Activated CD8-positive, alpha-beta T cell treated with anti-CD3 and anti-CD28 coated beads for 36 hours (primary cell): ENCODE measurements around the gene CYP46A1. TPM values are rescaled to one million over a fixed set of nuclear protein-coding genes. Genes with fewer than 3 reads are reported as not detected.

Experiments used
- ATAC-seq: fragments of 200-7000 bp; cut with Tn5 transposase; one replicate; pipeline ENCODE4 v1.10.0; 2021; ENCODE audit warnings: mild to moderate bottlenecking, moderate library complexity
- CTCF ChIA-PET: fragments of 350-600 bp; sonication (Branson Sonifier 250); formaldehyde crosslinking; loops from one replicate; lab custom pipeline; 2021; ENCODE audit warnings: antibody characterized with exemption; lab: Charles Lee
- POLR2A ChIA-PET: fragments of 350-600 bp; sonication (Branson Sonifier 250); formaldehyde crosslinking; loops from one replicate; lab custom pipeline; 2021; ENCODE audit warnings: antibody characterized with exemption; lab: Charles Lee
- DNase-seq: peaks from one replicate; pipeline ENCODE4 v3.0.0-alpha.2; 2020
- H3K27ac Mint-ChIP-seq: one replicate; pipeline ENCODE4 v1.8.0; 2021; ENCODE audit warnings: mild to moderate bottlenecking, mixed read lengths
- H3K27me3 Mint-ChIP-seq: one replicate; pipeline ENCODE4 v1.8.0; 2021; ENCODE audit warnings: mixed read lengths
- H3K36me3 Mint-ChIP-seq: one replicate; pipeline ENCODE4 v1.8.0; 2021; ENCODE audit warnings: low read depth, mixed read lengths
- H3K4me1 Mint-ChIP-seq: one replicate; pipeline ENCODE4 v1.8.0; 2021; ENCODE audit warnings: low read depth, mixed read lengths
- H3K4me3 Mint-ChIP-seq: one replicate; pipeline ENCODE4 v1.8.0; 2021; ENCODE audit warnings: mild to moderate bottlenecking, moderate library complexity, mixed read lengths
- H3K9me3 Mint-ChIP-seq: one replicate; pipeline ENCODE4 v1.8.0; 2021; ENCODE audit warnings: mixed read lengths
- intact Hi-C: fragments of 100-400 bp; cut with micrococcal nuclease; formaldehyde crosslinking; loops from one replicate; pipeline ENCODE4 v1.10.0; 2022
- total RNA-seq, 2 experiments: library from RNA; stranded (reverse); gene quantifications; one replicate each; pipeline ENCODE4 v1.2.3, GENCODE V29; 2021
- TF ChIP-seq, protein P1 (sequence below): fragments of 200-600 bp; IDR thresholded peaks from one replicate; pipeline ENCODE4 v1.8.0; 2022; ENCODE audit warnings: antibody characterized with exemption, mild to moderate bottlenecking

CYP46A1 gene
- total RNA-seq, 2 experiments from 2014 or later = 0.16 to 0.20 TPM

DNA sequence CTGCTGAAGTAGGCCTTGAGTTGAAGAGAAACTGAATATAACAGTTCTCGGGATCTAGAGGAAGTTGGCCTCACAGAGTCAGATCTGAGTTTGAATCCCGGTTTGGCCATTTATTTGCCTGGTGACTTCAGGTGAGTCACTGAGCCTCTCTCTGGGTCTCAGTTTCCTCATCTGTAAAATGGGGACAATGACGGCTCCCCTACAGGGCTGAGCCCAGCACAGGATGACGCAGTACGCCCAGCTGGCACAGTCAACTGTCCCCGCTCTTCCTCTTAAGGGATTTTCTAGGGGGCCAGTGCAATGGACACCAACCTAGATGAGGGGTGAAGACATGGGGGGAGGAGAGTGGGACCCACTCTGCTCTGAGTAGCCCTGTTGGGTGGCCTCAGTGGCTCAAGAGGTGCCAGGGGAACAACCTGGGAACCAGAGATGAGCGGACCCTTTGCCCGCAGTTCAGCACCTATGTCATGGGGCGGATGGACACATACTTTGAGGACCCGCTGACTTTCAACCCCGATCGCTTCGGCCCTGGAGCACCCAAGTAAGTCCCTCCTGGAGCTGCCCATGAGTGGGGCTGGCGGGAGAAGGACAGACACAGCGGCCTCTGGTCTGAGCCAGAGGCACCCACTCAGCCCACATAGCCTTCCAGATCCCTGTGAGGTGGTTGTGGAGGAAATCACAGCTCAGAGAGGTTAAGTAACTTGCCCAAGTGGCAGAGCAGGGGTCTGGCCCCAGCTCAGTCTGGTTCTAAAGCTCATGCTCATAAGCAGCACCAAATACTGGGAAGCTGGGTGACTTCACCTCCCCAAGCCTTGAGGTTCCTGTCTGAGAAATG, 41.1 kb downstream of the CYP46A1 start:
- H3K4me3 Mint-ChIP-seq = no peak overlapping the region
- no peaks in the 10 kb centered on the region for H3K4me1 Mint-ChIP-seq
- ChIA-PET CTCF (interaction anchor here (1.0 kb wide), 1 partner anchor 161 kb away, joined by 4 read pairs; no protein-coding TSS in a partner anchor), POLR2A (no interaction called here)
- TF ChIP-seq, protein P1, sequence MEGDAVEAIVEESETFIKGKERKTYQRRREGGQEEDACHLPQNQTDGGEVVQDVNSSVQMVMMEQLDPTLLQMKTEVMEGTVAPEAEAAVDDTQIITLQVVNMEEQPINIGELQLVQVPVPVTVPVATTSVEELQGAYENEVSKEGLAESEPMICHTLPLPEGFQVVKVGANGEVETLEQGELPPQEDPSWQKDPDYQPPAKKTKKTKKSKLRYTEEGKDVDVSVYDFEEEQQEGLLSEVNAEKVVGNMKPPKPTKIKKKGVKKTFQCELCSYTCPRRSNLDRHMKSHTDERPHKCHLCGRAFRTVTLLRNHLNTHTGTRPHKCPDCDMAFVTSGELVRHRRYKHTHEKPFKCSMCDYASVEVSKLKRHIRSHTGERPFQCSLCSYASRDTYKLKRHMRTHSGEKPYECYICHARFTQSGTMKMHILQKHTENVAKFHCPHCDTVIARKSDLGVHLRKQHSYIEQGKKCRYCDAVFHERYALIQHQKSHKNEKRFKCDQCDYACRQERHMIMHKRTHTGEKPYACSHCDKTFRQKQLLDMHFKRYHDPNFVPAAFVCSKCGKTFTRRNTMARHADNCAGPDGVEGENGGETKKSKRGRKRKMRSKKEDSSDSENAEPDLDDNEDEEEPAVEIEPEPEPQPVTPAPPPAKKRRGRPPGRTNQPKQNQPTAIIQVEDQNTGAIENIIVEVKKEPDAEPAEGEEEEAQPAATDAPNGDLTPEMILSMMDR = no peak
- DNase-seq (no peak), ATAC-seq (no peak)
- no peaks in the 10 kb centered on the region for H3K9me3 Mint-ChIP-seq
- no peaks in the 10 kb centered on the region for H3K36me3 Mint-ChIP-seq
- H3K27ac Mint-ChIP-seq = no peak overlapping the region
- intact Hi-C loops = no loop called here
- H3K27me3 Mint-ChIP-seq = peaks cover 18% of the 10 kb centered on the region

DNA sequence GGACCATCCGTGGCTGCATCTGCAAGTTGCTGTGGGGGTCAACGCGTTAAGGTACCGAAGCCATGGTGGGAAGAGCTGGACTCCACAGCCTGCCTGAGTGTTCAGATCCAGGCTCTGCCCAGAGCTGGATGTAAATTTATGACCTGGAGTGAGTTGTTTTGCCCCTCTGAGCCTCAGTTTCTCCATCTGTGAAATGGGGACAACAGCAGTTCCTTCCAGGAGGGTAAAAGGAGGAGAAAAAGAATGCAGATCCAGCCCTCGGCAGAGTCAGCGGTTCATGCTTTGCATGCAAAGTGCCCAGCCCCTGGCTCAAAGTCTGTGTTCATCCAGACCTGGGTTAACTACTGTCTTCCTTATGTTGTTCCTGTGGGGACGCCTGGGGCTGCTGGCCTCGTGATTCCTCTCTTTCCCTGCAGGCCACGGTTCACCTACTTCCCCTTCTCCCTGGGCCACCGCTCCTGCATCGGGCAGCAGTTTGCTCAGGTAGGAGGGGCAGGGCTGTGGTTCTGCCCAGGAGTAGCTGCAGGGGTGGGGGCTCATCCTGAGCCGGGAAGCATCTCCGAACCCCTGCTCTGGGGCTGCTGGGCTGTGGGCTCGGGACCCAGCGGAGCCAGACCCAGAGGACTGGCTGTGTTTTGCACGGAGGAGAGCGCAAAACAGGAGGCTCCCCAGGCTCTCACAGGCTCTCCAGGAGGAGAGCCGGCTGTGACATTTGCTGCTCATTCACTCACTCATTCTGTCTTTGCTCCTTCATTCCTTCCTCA, 41.9 kb downstream of the CYP46A1 start:
- CTCF ChIA-PET = interaction anchor here (1.0 kb wide), 1 partner anchor 160 kb away, joined by 4 read pairs; no protein-coding TSS in a partner anchor
- DNase-seq (no peak), ATAC-seq (no peak)
- Mint-ChIP-seq H3K27ac (no peak overlapping the region), H3K27me3 (peaks cover 20% of the 10 kb centered on the region), H3K4me1 (no peaks in the 10 kb centered on the region), H3K4me3 (no peak overlapping the region), H3K9me3 (no peaks in the 10 kb centered on the region), H3K36me3 (no peaks in the 10 kb centered on the region)
- POLR2A ChIA-PET = no interaction called here
- TF ChIP-seq, protein P1 = no peak
- intact Hi-C loops = no loop called here

DNA sequence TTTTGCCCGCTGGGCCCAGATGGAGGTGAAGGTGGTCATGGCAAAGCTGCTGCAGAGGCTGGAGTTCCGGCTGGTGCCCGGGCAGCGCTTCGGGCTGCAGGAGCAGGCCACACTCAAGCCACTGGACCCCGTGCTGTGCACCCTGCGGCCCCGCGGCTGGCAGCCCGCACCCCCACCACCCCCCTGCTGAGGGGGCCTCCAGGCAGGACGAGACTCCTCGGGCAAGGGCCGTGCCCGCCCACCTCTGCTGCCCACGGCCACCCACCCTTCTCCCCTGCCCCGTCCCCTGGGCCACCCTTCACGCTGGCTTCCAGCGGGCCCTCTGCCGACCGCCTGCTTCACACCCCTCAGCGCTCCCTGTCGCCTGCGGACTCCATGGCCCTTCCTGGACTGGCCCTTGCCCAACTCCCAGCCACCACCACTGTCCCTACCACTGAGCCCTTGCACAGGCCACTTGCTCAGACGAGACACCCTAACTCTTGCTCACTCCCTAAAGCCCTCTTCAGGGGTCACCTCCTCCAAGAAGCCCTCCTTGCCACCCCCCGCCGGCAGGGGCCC, 42.5 kb downstream of the CYP46A1 start:
- CTCF ChIA-PET = no interaction called here
- intact Hi-C loops = no loop called here
- ATAC-seq = no peak
- Mint-ChIP-seq H3K27ac (no peak overlapping the region), H3K4me1 (no peaks in the 10 kb centered on the region), H3K36me3 (no peaks in the 10 kb centered on the region), H3K9me3 (no peaks in the 10 kb centered on the region), H3K4me3 (no peak overlapping the region), H3K27me3 (peaks cover 20% of the 10 kb centered on the region)
- no peak for DNase-seq
- POLR2A ChIA-PET = no interaction called here
- TF ChIP-seq, protein P1 = no peak

DNA sequence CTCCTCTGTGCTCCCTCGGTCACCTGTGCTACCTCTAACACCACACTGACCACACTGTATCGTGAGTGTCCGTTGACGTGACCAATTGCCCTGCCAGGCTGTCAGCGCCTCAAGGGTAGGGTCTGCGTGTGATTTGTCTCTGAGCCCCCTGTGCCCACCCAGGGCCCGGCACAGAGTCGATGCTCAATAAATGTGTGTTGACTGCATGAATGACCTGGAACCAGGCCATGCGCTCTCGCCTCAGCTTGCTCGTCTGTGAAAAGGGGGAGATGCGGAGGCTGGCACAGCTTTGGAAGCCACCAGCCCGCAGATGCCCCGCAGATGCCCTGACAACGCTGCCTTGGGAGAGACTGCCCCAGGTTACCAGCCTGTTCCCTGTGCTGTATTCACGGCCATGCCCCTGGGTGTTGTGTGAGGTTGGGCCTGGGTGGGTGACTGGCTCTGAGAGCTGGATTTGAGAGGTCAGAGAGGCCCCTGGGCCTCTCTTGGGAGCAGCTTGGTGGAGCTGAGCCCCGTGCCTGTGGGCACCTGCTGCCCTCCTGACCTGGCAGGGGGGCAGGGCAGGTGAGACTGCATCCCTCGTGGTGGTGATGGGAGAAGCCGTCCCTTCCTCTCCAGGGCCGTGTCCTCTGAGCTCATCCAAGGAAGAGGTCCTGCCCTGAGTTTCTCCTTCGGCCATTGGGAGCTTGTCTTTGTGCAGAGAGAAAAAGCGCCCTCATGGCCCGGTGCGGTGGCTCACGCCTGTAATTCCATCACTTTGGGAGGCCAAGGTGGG, 43.2 kb downstream of the CYP46A1 start:
- H3K9me3 Mint-ChIP-seq = no peaks in the 10 kb centered on the region
- CTCF ChIA-PET = interaction anchor here (1.3 kb wide), 1 partner anchor 25 kb away, joined by 3 read pairs; no protein-coding TSS in a partner anchor
- no peak for ATAC-seq
- POLR2A ChIA-PET = no interaction called here
- no peak overlapping the region for H3K27ac Mint-ChIP-seq
- H3K36me3 Mint-ChIP-seq = no peaks in the 10 kb centered on the region
- intact Hi-C loops = no loop called here
- no peaks in the 10 kb centered on the region for H3K4me1 Mint-ChIP-seq
- H3K4me3 Mint-ChIP-seq = no peak overlapping the region
- peaks cover 20% of the 10 kb centered on the region for H3K27me3 Mint-ChIP-seq
- DNase-seq = no peak
- TF ChIP-seq, protein P1 = no peak
